H7 (cell line): Measurements from ENCODE around the gene RARRES2. TPM values are rescaled to one million over a fixed set of nuclear protein-coding genes. Genes with fewer than 3 reads are reported as not detected.
"Not testable (repeated sequence)": the region's sequence is repeated elsewhere in the genome, so short reads cannot be mapped to it uniquely, and the experiment has no call there.

ENCODE experiments used
- DNase-seq: peaks from one replicate; pipeline ENCODE4 v3.0.0; 2012
- H3K27me3 ChIP-seq: 2 replicates; pipeline ENCODE4 v1.6.0; 2011; ENCODE audit warnings: mild to moderate bottlenecking, low read length; ENCODE audit not compliant: control insufficient read depth, insufficient read depth
- H3K36me3 ChIP-seq: replicated peaks from 2 replicates; pipeline ENCODE4 v1.5.1; 2011; ENCODE audit warnings: low read length; ENCODE audit not compliant: control insufficient read depth, insufficient read depth
- H3K4me3 ChIP-seq: 2 replicates; pipeline ENCODE4 v1.5.1; 2011; ENCODE audit warnings: low read depth, mild to moderate bottlenecking, control low read depth, low read length, moderate library complexity; ENCODE audit not compliant: insufficient read depth
- total RNA-seq: library from RNA; depleted of rRNA; stranded (reverse); fragments of >200 nt; shearing (Covaris generic); gene quantifications from 2 replicates; pipeline ENCODE4 v1.2.3, GENCODE V29; 2014

RARRES2 gene
- total RNA-seq, 1 experiment from 2014 or later, result 223 TPM

DNA sequence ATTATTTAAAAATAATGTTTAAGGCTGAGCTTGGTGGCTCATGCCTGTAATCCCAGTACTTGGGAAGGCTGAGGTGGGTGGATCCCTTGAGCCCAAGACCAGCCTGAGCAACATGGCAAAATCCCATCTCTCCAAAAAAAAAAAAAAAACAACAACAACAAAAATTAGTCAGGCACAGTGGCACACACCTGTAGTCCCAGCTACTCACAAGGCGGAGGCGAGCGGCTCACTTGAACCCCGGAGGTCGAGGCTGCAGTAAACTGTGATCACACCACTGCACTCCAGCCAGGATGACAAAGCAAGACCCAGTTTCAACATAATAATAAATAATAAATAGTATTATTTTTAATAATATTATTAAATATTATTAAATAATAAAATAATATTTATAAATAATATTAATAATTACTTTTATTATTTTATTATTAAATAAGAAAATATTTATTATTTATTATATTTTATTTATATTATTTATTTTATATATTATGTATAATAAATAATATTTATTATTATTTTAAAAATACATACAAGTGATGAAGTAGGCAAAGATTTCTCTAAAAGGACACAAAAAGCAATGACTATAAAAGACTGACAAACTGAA lies 26.7 kb downstream of the RARRES2 start:
- Histone ChIP-seq H3K36me3 (no peaks in the 10 kb centered on the region), H3K4me3 (no peak overlapping the region), H3K27me3 (peaks cover 14% of the 10 kb centered on the region)
- DNase-seq, result no peak

- Histone ChIP-seq H3K27me3 (peaks cover 16% of the 10 kb centered on the region), H3K36me3 (no peaks in the 10 kb centered on the region), H3K4me3 (no peak overlapping the region)
- no peak for DNase-seq
Measured at GRCh38 chr7:150313870-150314269, 27.6 kb downstream of the RARRES2 start.

- Histone ChIP-seq H3K27me3 (peaks cover 17% of the 10 kb centered on the region), H3K4me3 (no peak overlapping the region), H3K36me3 (no peaks in the 10 kb centered on the region)
- DNase-seq, result no peak
Measured at GRCh38 chr7:150313367-150313809, 28.0 kb downstream of the RARRES2 start.

DNA sequence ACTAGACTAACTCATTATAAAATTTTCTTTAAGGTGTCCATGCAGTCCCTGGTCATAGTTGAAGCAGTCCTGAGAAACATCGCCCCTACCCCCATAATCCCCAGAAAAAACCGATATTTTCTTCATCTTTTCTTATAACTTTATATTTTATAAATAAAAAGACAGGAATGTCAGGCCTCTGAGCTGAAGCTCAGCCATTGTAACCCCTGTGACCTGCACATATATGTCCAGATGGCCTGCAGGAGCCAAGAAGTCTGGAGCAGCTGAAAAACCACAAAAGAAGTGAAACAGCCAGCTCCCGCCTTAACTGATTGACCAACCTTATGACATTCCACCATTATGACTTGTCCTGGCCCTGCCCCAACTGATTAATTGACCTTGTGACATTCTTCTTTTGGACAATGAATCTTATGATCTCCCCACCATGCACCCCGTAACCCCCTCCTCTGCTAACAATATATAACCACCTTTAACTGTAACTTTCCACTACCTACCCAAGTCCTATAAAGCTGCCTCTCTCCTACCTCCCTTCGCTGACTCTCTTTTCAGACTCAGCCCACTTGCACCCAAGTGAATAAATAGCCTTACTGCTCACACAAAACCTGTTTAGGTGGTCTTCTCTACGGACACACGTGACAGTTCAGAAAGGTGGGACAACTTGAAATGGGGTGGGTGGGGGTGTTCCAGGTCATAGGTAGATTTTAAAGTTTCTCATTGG lies 28.6 kb downstream of the RARRES2 start:
- DNase-seq, H3K4me3 ChIP-seq: not testable (repeated sequence)

DNA sequence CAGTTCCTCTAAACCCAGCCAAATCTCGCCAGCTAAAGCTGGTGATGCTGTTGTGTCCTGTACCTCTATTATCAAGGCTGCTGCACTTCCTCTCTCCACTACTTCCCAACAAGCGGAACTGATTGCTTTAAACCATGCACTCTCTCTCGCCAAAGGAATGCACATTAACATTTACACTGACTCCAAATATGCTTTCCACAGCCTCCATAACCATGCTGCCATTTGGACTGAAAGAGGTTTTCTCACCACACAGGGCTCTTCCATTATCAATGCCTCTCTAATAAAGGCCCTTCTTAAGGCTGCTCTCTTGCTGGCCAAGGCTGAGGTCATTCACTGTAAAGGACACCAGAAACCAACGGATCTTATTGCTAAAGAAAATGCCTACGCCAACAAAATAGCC lies 29.7 kb downstream of the RARRES2 start:
- Histone ChIP-seq H3K27me3 (peaks cover 24% of the 10 kb centered on the region), H3K4me3 (no peak overlapping the region)
- DNase-seq, result no peak

More for the DNA sequence above, 28.6 kb downstream of the RARRES2 start:
- H3K36me3 ChIP-seq, result not testable (repeated sequence)
- H3K27me3 ChIP-seq, result peaks cover 19% of the 10 kb centered on the region

GRCh38 chr7:150311146-150311545 lies 30.3 kb downstream of the RARRES2 start:
- Histone ChIP-seq H3K27me3 (peaks cover 24% of the 10 kb centered on the region), H3K36me3 (no peaks in the 10 kb centered on the region), H3K4me3 (no peak overlapping the region)
- no peak for DNase-seq

More for the DNA sequence above, 29.7 kb downstream of the RARRES2 start:
- H3K36me3 ChIP-seq, result no peaks in the 10 kb centered on the region

DNA sequence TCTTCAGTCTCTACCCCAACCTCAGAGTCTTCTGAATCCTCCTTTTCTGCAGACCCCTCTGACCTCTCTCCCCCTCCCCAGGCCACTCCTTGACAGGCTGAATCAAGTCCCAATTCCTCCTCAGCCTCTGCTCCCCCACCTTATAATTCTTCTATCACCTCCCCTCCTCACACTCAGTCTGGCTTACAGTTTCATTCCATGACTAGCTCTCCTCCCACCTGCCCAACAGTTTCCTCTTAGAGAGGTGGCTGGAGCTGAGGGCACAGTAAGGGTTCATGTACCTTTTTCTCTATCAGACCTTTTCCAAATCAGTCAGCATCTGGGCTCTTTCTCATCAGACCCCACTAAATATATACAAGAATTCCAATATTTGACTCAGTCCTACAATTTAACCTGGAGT lies 32.9 kb downstream of the RARRES2 start:
- Histone ChIP-seq H3K27me3 (peaks cover 24% of the 10 kb centered on the region), H3K36me3 (no peaks in the 10 kb centered on the region), H3K4me3 (no peak overlapping the region)
- DNase-seq, result no peak

DNA sequence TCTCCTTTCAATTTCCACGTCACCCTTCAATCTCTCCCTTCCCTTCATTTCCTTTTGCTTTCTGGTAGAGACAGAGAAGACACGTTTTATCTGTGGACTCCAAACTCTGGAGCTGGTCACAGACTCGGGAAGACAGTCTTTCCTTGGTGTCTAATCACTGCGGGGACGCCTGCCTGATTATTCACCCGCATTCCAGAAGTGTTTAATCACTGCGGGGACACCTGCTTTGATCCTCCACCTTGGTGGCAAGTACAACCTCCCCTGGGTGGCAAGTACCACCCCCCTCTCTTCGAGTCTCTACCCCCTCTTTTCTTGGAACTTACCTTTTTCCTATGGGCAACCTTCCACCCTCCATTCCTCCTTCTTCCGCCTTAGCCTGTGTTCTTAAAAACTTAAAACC lies 33.5 kb downstream of the RARRES2 start:
- no peaks in the 10 kb centered on the region for H3K36me3 ChIP-seq

DNA sequence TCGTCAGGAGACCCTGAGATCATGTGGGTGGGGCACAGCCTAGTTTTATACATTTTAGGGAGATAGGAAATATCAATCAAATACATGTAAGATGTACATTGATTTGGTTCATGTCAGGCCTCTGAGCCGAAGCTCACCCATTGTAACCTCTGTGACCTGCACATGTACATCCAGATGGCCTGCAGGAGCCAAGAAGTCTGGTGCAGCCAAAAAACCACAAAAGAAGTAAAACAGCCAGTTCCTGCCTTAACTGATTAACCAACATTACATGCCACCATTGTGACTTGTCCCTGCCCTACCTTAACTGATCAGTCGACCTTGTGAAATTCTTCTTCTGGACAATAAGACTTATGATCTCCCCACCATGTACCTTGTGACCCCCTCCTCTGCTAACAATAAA lies 34.3 kb downstream of the RARRES2 start:
- Histone ChIP-seq H3K4me3 (no peak overlapping the region), H3K27me3 (peaks cover 24% of the 10 kb centered on the region), H3K36me3 (no peaks in the 10 kb centered on the region)
- no peak for DNase-seq

More for the DNA sequence above, 33.5 kb downstream of the RARRES2 start:
- DNase-seq, result no peak
- Histone ChIP-seq H3K27me3 (peaks cover 24% of the 10 kb centered on the region), H3K4me3 (no peak overlapping the region)

GRCh38 chr7:150306377-150306776 lies 35.1 kb downstream of the RARRES2 start:
- DNase-seq, result not testable (repeated sequence)

DNA sequence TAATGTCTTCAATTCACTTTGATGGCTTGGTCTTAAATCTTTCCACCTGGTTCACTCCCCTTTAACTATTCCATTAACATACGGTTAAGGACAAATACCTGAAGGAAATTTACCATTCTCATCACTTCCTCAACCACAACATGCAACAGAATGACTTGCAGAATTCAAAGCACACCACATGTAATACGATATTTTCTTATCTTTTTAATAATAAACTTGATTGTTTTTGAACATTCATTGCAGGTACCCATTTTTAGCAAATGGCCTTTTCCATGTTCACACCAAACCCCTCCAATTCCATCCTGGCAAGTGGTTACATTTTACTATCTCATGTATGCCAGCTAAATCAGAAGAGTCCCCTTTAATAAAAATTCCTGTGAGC lies 35.5 kb downstream of the RARRES2 start:
- DNase-seq, H3K36me3 ChIP-seq, H3K4me3 ChIP-seq: not testable (repeated sequence)
- peaks cover 16% of the 10 kb centered on the region for H3K27me3 ChIP-seq

More at GRCh38 chr7:150306377-150306776, 35.1 kb downstream of the RARRES2 start:
- peaks cover 20% of the 10 kb centered on the region for H3K27me3 ChIP-seq
- H3K36me3 ChIP-seq, H3K4me3 ChIP-seq: not testable (repeated sequence)

DNA sequence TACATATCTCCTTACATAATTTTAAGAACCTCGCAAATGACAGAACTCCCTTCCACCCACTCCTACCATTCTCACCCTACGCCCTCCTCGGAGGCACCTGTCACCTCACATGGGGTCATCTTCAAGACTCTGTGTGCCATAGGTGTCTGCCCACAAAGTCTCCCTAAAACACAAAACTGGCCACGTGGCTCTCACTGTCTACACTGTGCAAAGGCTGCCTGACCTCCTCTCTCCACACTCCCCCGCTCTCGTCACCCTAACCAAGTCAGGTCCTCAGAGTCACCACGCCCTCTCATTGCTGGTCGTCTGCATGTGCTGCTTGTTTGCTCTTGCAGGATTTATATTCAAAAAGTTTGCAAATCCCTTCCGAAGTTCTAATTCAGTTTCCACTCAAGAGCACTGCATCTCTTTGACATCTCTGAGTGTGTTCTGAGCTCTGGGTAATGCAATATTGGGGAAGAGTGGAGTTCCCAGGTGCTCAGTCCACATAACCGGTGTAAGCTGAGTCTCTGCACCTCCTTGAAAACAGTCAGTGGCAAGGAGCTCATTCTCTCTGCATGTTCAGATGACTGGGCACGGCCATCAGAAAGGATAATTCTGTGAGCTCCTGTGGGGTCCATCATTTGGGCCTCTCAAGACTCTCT lies 36.0 kb downstream of the RARRES2 start:
- peaks cover 12% of the 10 kb centered on the region for H3K27me3 ChIP-seq
- not testable (repeated sequence) for H3K36me3 ChIP-seq, DNase-seq, H3K4me3 ChIP-seq

GRCh38 chr7:150304499-150305258 lies 36.8 kb downstream of the RARRES2 start:
- H3K27me3 ChIP-seq, H3K4me3 ChIP-seq, DNase-seq, H3K36me3 ChIP-seq: not testable (repeated sequence)

GRCh38 chr7:150302908-150303310 lies 38.5 kb downstream of the RARRES2 start:
- H3K4me3 ChIP-seq, H3K27me3 ChIP-seq, H3K36me3 ChIP-seq: not testable (repeated sequence)

More at GRCh38 chr7:150302908-150303310, 38.5 kb downstream of the RARRES2 start:
- DNase-seq, result not testable (repeated sequence)
